Epithelial cell of proximal tubule (primary cell): ENCODE data around the gene CSNK2B. TPM values are rescaled to one million over a fixed set of nuclear protein-coding genes. Genes with fewer than 3 reads are reported as not detected.

ENCODE experiments used
- DNase-seq: peaks from one replicate; pipeline ENCODE4 v3.0.0-alpha.2; 2011; ENCODE audit warnings: low read depth
- H3K4me3 ChIP-seq: 2 replicates; pipeline ENCODE4 v1.5.1; 2011; ENCODE audit warnings: low read depth, mild to moderate bottlenecking, low read length
- CTCF ChIP-seq: conservative IDR thresholded peaks from 2 replicates; pipeline ENCODE4 v1.5.1; 2012; ENCODE audit warnings: low read depth, mild to moderate bottlenecking, low read length
- total RNA-seq: library from RNA; depleted of rRNA; stranded (reverse); fragments of >200 nt; gene quantifications from 2 replicates; pipeline ENCODE4 v1.2.3, GENCODE V29; 2015

Gene CSNK2B
- total RNA-seq, 1 donor from 2014 or later, result 435 TPM

- no peak for DNase-seq
- H3K4me3 ChIP-seq, result no peak overlapping the region
- no peak for TF ChIP-seq CTCF
Measured at GRCh38 chr6:31639043-31639442, 26.8 kb upstream of the CSNK2B start.

- TF ChIP-seq CTCF, result no peak
- DNase-seq, result no peak
Measured at GRCh38 chr6:31639449-31639861, 26.4 kb upstream of the CSNK2B start.

DNA sequence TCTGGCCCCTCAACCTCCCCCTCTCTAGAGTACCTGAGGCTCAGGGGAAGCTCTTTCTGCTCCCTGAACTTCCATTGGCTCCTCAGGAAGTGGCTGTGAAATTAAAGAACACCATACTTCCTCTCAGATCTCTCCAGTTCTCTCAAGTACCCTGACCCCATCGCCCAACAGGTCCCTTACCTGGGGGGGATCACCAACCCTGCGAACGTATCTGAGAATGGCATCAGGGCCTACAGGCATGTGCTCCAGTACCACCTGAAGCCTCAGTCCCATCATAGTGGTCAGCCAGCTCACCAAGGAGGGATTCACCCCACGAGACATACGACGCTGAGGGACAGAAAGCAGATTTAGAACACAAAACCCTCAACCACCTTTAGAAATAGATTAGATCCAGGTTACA is 25.3 kb upstream of the CSNK2B start:
- DNase-seq, result no peak
- TF ChIP-seq CTCF, result no peak
- no peak overlapping the region for H3K4me3 ChIP-seq

More at GRCh38 chr6:31639449-31639861, 26.4 kb upstream of the CSNK2B start:
- H3K4me3 ChIP-seq, result no peak overlapping the region

DNA sequence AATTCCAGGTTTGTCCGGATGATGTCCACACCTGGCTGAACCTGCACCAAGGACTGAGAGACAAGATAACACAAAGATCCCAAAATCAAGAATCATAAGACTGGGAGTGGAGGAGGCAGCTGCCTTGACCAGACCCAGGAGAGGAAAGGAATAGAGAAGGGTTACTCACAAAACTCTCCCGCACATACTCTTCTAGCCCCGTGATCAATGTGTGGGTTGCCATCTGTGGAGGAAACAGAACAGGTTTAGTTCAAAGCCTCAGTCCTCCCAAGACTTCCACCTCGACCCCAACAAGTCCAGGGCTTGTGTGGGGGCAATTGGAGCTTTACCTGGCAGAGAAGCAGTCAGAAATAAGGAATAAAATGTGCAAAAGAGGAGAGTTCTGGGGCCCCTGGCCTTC is 24.5 kb upstream of the CSNK2B start:
- DNase-seq, result no peak
- no peak overlapping the region for H3K4me3 ChIP-seq
- no peak for TF ChIP-seq CTCF

- H3K4me3 ChIP-seq, result no peak overlapping the region
- no peak for TF ChIP-seq CTCF
- no peak for DNase-seq
Measured at GRCh38 chr6:31642798-31643570, 22.9 kb upstream of the CSNK2B start.

DNA sequence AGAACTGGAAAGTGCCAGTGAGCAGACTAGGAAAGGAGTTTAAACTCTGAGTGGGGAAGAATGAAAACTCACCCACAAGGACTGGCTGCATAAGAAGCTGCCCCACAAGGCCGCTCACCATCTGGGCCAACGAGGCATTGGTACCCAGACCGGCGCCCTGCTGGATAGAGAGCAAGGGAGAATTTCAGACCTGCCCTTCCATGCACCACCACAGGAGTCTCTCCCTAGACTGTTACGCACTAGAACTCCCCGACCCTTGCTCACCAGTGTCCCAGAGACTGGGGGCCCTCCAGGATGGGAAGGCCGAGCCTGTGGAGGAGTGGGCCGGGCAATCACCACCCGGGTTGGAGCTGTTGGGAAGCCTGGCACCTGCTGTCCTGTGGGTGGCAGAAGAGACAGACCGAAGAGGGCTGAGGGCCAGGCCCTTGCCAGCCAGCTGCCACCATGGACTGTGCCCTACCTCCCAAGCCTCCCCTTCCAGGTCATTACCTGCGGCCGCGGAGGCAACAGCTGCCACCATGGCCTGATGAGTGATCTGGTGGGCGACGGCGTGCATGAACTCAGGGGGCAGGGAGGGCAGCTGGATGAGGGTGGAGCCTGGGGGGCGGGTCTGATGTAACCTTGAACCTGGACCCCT is 21.9 kb upstream of the CSNK2B start:
- no peak for DNase-seq
- no peak for TF ChIP-seq CTCF
- no peak overlapping the region for H3K4me3 ChIP-seq

GRCh38 chr6:31645325-31645724 is 20.6 kb upstream of the CSNK2B start:
- DNase-seq, result no peak
- TF ChIP-seq CTCF, result no peak
- H3K4me3 ChIP-seq, result no peak overlapping the region
